Activated T-cell treated with anti-CD3 and anti-CD28 coated beads for 1 hour (primary cell): ENCODE results near the gene VCL.
"Not testable (repeated sequence)": the region's sequence is repeated elsewhere in the genome, so short reads cannot be mapped to it uniquely, and the experiment has no call there.

Experiments used
- DNase-seq: peaks from one replicate; pipeline ENCODE4 v3.0.0-alpha.2; 2020; ENCODE audit warnings: low read depth

The VCL gene

GRCh38 chr10:73971636-73972354 is 26.1 kb upstream of the VCL start:
- no peak for DNase-seq

- DNase-seq: no peak
Observed at GRCh38 chr10:73973427-73973826, 24.5 kb upstream of the VCL start.

- no peak for DNase-seq
Observed at GRCh38 chr10:73974309-73974946, 23.5 kb upstream of the VCL start.

- no peak for DNase-seq
Observed at GRCh38 chr10:73975388-73975787, 22.5 kb upstream of the VCL start.

- no peak for DNase-seq
Observed at GRCh38 chr10:73979141-73979808, 18.6 kb upstream of the VCL start.

GRCh38 chr10:73979809-73980433 is 18.0 kb upstream of the VCL start:
- no peak for DNase-seq

- no peak for DNase-seq
Observed at GRCh38 chr10:73981812-73982211, 16.1 kb upstream of the VCL start.

GRCh38 chr10:73983096-73984047 is 14.5 kb upstream of the VCL start:
- no peak for DNase-seq

GRCh38 chr10:73989594-73990150 is 8.2 kb upstream of the VCL start:
- DNase-seq: no peak

- DNase-seq: no peak
Observed at GRCh38 chr10:73991203-73991883, 6.6 kb upstream of the VCL start.

GRCh38 chr10:73991884-73992245 is 6.1 kb upstream of the VCL start:
- DNase-seq: peak; percentile 53

GRCh38 chr10:73992899-73993788 is 4.8 kb upstream of the VCL start:
- no peak for DNase-seq

GRCh38 chr10:73995035-73995358 is 2.9 kb upstream of the VCL start:
- no peak for DNase-seq

- no peak for DNase-seq
Observed at GRCh38 chr10:73997461-73997786, 492 bp upstream of the VCL start.

GRCh38 chr10:73998623-73998928 is 660 bp downstream of the VCL start:
- DNase-seq: no peak

- DNase-seq: peak; percentile 1
Observed at GRCh38 chr10:73998929-73999691, 1.2 kb downstream of the VCL start.

GRCh38 chr10:73999703-74000102 is 1.8 kb downstream of the VCL start:
- no peak for DNase-seq

- DNase-seq: not testable (repeated sequence)
Observed at GRCh38 chr10:74000244-74000643, 2.3 kb downstream of the VCL start.

GRCh38 chr10:74000892-74001669 is 3.2 kb downstream of the VCL start:
- no peak for DNase-seq
